BJ (cell line): ENCODE data around the gene DMRTB1. TPM values are rescaled to one million over a fixed set of nuclear protein-coding genes. Genes with fewer than 3 reads are reported as not detected.

Experiments used
- CTCF ChIA-PET: fragments of 350-600 bp; formaldehyde crosslinking; extraction: SDS; loops from one replicate; lab custom pipeline; 2021; ENCODE audit warnings: antibody characterized with exemption, inconsistent platforms; lab: Yijun Ruan, JAX
- POLR2A ChIA-PET: fragments of 300-600 bp; sonication (Branson Sonifier 250); formaldehyde crosslinking; extraction: SDS; loops from one replicate; lab custom pipeline; 2021; ENCODE audit warnings: antibody characterized with exemption; lab: Charles Lee
- DNase-seq: peaks from one replicate; pipeline ENCODE4 v3.0.0-alpha.2; 2011; ENCODE audit warnings: low read depth
- H3K27me3 ChIP-seq: 2 replicates; pipeline ENCODE4 v1.6.0; 2011; ENCODE audit warnings: low read length; ENCODE audit not compliant: control insufficient read depth, insufficient read depth
- H3K36me3 ChIP-seq: 2 replicates; pipeline ENCODE4 v1.5.1; 2011; ENCODE audit warnings: low read length; ENCODE audit not compliant: control insufficient read depth, insufficient read depth
- H3K4me3 ChIP-seq: 2 replicates; pipeline ENCODE4 v1.5.1; 2011; ENCODE audit warnings: low read depth, mild to moderate bottlenecking, control low read depth, low read length
- polyA plus RNA-seq: library from polyadenylated mRNA; depleted of rRNA; stranded (reverse); fragments of >200 nt; gene quantifications from 2 replicates; pipeline ENCODE4 v1.2.3, GENCODE V29; 2011
- TF ChIP-seq, protein P1 (sequence below): IDR thresholded peaks from 2 replicates; pipeline ENCODE4 v1.5.1; 2011; ENCODE audit warnings: low read depth, mild to moderate bottlenecking, control low read depth, inconsistent platforms, low read length, moderate library complexity; ENCODE audit not compliant: insufficient read depth

The DMRTB1 gene
- polyA plus RNA-seq, 1 experiment = not detected

DNA sequence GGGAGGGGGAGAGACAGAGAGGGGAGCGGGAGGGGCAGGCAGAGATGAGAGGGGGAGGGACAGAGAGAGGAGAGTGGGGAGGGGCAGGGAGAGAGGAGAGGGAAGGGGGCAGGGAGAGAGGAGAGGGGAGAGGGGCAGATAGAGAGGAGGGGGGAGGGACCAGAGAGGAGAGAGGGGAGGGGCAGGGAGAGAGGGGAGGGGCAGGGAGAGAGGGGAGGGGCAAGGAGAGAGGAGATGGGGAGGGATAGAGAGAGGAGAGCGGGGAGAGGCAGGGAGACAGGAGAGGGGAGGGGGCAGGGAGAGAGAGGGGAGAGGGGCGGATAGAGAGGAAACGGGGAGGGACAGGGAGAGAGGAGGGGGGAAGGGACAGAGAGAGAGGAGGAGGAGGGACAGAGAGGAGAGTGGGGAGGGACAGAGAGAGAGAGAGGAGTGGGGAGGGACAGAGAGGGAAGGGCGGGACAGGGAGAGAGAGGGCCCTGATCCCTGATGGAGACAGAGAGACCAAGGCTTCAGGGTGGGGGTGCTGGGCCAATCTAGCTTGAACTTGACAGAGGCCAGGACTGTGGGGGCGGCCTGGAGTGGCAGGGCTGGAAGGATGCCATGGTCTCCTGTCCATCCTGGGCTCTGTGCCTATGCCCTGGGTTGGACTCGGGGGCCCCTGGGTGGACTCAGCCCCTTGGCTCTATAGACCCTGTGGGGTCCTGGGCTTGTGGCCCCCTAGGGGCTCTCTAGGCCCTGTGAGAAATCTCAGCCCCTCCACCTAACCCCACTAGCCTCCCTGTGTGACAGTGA, 43.6 kb downstream of the DMRTB1 start:
- TF ChIP-seq, protein P1, sequence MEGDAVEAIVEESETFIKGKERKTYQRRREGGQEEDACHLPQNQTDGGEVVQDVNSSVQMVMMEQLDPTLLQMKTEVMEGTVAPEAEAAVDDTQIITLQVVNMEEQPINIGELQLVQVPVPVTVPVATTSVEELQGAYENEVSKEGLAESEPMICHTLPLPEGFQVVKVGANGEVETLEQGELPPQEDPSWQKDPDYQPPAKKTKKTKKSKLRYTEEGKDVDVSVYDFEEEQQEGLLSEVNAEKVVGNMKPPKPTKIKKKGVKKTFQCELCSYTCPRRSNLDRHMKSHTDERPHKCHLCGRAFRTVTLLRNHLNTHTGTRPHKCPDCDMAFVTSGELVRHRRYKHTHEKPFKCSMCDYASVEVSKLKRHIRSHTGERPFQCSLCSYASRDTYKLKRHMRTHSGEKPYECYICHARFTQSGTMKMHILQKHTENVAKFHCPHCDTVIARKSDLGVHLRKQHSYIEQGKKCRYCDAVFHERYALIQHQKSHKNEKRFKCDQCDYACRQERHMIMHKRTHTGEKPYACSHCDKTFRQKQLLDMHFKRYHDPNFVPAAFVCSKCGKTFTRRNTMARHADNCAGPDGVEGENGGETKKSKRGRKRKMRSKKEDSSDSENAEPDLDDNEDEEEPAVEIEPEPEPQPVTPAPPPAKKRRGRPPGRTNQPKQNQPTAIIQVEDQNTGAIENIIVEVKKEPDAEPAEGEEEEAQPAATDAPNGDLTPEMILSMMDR = no peak
- POLR2A ChIA-PET = no interaction called here
- CTCF ChIA-PET = no interaction called here
- Histone ChIP-seq H3K27me3 (peaks cover 7% of the 10 kb centered on the region), H3K36me3 (no peaks in the 10 kb centered on the region), H3K4me3 (no peak overlapping the region)
- no peak for DNase-seq

DNA sequence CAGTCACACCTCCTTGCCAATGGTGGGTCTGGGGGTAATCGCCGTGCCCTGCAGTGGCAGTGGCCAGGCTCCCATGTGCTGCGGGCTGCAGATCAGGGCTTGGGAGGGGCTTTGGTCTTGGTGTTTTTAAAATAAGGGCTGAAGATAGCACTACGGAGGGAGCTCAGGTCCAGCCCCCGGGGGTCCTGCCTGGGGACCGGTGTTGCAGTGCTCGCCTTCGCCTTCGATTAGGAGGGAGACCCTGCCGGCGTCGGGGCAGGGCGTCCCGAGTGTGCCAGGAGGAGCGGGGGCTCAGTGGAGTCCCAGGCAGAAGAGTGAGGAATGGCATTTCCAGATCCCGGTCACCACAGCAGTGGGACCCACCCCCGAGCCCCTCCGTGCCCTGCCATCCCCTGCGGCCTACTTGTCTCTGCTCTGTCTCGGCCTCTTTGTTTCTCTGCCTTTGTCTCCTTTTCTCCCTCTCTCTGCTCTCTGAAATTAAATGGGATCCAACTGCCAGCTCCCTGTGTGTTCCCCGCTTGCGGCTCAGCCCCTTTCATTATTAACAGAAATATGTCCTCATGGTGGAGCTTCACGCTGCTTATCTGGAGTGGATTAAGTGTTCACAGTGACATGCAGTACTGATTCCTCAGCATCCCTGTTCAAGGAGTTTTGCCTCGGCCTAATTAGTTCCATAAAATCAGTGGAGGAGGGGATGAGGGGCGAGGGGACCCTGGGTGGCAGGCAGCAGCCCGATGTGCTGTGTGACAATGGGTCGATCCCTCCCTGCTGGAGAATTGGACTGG, 44.4 kb downstream of the DMRTB1 start:
- ChIA-PET POLR2A (no interaction called here), CTCF (interaction anchor here (0.7 kb wide), 1 partner anchor 18 kb away, joined by 3 read pairs; no protein-coding TSS in a partner anchor)
- Histone ChIP-seq H3K27me3 (peaks cover 7% of the 10 kb centered on the region), H3K4me3 (no peak overlapping the region), H3K36me3 (no peaks in the 10 kb centered on the region)
- DNase-seq = no peak
- TF ChIP-seq, protein P1 = no peak

DNA sequence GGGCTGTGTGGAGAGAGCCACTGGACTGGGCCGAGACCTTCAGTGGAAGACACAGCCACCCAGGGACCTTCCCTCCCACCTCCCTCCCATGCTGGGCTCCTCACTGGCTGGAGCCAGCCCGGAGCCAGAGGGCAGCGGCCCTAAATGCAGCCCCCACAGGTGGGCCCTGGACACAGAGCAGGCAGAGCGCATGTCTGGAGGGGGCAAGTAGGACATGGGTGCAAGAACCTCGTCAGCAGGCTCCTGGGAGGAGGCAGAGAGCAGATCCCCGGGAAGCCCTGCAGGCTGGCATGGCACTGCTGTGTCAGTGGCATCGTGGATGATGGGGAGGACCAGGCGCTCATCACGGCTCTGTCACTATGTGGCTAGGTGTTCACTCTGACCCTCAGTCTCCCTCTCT, 45.7 kb downstream of the DMRTB1 start:
- ChIA-PET CTCF (interaction anchor here (1.1 kb wide), 1 partner anchor 9 kb away, joined by 3 read pairs; no protein-coding TSS in a partner anchor), POLR2A (no interaction called here)
- no peak for DNase-seq
- H3K27me3 ChIP-seq = peaks cover 7% of the 10 kb centered on the region
- TF ChIP-seq, protein P1 = no peak
- no peaks in the 10 kb centered on the region for H3K36me3 ChIP-seq
- no peak overlapping the region for H3K4me3 ChIP-seq

DNA sequence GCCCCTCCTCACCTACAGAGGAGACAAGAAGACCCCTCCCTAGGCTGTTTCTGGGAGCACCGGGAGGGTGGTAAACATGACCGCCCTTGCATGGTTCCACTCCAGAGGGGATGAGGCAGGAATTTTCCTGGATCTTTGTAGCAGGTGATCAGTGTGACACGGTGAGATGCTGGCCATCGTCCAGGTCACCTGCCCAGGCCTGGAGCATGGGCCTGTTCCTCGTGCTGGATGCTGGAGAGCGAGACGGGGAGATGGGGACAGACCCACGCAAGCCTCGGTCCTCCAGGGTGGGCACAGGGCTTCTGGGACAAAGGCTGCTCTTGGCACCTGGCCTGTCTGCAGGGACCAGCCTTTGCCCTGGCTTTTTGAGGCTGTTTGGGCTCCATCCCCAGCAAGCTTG, 46.2 kb downstream of the DMRTB1 start:
- CTCF ChIA-PET = interaction anchor here (1.1 kb wide), 1 partner anchor 10 kb away, joined by 3 read pairs; no protein-coding TSS in a partner anchor
- Histone ChIP-seq H3K27me3 (peaks cover 5% of the 10 kb centered on the region), H3K4me3 (no peak overlapping the region), H3K36me3 (no peaks in the 10 kb centered on the region)
- POLR2A ChIA-PET = no interaction called here
- no peak for DNase-seq
- TF ChIP-seq, protein P1 = no peak

DNA sequence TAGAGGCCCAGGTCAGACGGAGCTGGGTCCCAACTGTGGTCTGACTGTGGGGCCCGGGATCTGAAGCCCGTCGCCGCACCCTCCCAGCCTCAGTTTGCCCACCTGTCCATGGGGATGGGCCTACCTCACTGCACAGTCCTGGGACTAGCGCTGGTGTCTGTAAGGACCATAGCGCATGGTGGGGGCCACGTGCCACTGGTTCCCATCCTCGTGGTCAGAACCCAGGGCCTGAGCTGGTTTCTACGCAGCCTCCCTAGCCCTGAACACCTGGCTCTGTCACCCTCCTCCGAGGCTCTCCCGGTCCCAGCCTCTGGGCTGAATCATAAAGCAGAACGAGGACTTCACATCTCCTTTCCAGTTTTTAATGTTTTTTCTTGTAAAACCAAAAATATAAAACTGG, 46.7 kb downstream of the DMRTB1 start:
- Histone ChIP-seq H3K27me3 (peaks cover 4% of the 10 kb centered on the region), H3K36me3 (no peaks in the 10 kb centered on the region), H3K4me3 (no peak overlapping the region)
- TF ChIP-seq, protein P1 = no peak
- DNase-seq = no peak
- CTCF ChIA-PET = interaction anchor here (1.1 kb wide), 1 partner anchor 10 kb away, joined by 3 read pairs; no protein-coding TSS in a partner anchor
- POLR2A ChIA-PET = no interaction called here
